GM19023 (cell line): ENCODE measurements around the gene MUC4.
"Not testable (repeated sequence)": the region's sequence is repeated elsewhere in the genome, so short reads cannot be mapped to it uniquely, and the experiment has no call there.

Experiments
- ATAC-seq: cut with Tn5 transposase; IDR thresholded peaks from one replicate; pipeline ENCODE4 v1.9.1; 2021; ENCODE audit warnings: mild to moderate bottlenecking, moderate library complexity; ENCODE audit not compliant: unreplicated experiment

The MUC4 gene

DNA sequence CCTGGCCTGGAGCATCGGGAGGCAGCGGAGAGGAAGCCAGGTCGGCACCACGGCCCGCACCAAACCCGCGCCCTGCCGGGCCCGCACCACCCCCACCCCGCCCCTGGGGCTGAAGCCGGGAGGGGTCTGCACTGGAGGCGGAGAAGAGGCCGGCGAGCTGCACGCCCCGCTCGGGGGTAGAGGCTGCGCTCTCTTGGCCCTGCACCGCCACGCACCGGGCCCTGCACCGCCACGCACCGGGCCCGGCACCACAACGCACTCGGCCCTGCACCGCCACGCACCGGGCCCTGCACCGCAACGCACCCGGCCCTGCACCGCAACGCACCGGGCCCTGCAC lies 49.5 kb downstream of the MUC4 start:
- ATAC-seq, result no peak

DNA sequence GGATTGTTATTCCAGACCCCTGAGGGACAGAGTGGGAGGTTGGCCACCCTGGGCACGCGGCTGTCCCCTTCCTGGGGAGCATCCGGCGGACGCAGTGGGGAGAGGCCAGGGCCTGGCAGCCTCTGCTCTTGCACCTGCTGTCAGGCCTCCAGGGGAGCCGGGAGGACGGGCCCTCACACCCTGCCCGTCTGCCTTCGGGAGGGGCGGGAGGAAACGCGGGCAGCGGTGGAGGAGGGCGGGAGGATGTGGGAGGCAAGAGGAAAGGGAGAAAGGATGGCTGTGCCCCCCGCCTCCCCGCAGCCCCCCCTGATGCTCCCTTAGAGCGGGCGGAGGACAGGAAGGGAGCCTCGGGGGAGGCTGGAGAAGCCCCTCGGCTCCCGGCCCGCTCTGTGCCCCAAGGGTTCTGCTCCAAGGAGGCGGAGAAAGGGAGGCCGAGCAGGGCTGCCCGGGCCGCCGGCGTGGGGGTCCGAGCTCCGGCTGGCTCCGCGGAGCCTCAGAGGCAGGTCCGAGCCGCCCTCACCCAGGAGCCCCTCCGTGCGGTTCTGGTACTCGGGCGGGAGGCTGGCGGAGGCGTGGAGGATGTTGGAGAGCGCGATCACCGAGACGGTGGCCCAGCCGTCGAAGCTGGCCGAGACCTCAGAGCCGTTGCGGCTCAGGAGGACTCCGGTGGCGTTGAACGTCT lies 50.0 kb downstream of the MUC4 start:
- ATAC-seq, result no peak

DNA sequence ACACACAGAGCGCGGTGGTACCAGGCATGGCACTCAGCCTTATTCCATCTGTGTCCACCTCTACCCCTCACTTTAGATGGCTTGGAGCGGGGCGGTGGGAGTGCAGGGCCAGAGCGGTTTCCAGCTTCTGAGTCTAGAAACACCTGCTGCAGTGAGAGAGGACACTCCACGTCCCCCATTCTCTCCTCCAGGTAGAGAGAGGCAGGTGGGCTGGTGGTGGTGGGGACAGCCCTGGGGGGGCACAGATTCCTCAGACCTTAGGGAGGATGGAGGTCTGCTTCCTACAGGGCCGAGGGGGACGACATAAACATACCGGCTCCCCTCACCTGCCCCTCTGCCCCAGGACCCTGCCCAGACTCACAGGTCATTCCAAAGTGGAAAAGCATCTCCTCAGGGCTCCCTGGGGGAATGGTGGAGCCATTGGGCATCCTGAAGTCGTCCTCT lies 50.6 kb downstream of the MUC4 start:
- ATAC-seq, result no peak

DNA sequence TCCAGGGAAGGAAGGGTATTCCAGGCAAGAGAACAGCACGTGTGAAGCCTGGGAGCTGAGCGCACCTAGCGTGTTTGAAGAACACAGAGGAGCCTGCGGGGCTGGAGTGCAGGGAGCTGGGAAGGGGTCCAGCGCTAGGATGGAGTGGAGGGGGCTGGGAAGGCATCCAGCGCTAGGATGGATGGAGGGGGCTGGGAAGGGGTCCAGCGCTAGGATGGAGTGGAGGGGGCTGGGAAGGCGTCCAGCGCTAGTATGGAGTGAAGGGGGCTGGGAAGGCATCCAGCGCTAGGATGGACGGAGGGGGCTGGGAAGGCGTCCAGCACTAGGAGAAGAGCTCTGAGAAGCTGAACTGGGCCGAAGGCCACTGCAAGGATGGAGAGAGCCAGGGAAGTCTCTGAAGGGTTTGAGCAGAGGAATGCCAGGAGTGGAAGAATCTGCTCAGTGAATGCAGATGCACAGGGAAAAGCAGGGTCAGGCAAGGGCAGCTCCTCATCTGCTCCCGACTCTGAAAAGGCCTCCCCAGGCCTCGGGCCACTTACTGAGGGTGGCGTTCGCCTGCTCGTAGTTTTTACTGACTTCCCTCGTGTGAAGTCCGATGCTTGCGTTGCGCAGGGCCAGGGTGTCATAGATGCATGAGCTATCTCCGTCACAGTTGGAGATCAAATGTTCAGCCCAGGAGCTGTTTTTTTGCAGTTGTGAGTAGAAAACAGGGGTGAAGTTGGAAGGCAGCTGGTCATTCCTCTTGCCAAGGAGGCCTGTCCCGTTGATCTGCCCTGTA lies 51.2 kb downstream of the MUC4 start:
- ATAC-seq, result no peak

DNA sequence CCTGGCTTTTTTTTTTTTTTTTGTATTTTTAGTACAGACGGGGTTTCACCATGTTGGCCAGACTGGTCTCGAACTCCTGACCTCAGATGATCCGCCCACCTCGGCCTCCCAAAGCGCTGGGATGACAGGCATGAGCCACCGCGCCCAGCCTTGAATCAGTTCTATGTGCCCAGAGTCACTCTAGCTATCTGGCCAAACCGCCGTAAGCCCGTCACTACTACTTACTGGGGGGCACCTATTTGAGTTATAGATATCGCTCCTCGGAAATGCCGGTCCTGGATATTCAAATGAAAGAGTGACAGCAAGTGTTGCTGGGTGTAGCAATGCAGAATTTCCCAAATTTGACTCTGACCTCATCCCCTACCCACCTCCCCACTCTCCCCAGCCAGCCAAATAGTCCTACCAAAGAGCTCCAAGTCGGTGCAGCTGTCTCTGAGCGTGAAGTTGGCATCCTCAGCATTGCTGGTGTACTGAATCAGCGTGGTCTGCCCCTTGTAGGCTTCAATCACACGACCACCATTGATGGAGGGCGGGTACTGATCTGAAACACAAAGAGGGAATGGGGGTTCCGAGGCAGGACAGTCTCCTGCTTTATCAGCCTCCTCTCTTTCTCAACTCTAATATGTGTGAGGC lies 52.9 kb downstream of the MUC4 start:
- no peak for ATAC-seq

DNA sequence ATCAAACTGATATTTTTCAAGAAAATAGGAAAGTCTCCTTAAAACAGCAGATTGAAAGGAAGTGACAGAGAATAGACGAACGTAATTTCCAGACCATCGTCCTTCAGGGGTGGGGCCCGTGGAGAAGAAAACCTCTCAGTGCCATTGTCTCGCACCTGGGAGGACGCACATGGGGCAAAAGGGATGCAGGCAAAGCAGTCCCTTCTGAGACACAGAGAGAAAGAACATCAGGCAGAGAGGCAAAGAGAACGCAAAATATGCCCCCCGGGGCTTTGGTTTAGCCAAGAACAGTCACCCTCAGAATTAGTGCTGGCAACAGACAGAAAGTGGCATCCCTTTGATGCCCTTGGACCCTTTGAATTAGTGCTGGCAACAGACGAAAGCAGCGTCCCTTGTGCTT lies 53.9 kb downstream of the MUC4 start:
- no peak for ATAC-seq

DNA sequence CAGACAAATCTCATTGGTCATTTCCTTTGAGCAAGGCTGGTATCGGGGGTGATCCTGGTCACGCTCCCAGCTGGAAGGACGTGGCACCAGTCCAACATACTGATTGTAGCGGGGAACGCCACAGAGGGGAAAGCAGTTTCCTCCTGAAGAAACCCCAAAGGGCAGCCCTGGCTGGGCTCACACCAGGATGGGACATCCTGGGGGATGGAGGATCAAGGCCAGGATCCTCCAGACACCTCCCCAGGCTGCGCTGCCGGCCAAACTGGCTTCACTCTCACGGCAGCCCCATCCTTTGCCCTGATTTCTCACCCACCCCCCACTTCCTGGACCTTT lies 54.3 kb downstream of the MUC4 start:
- no peak for ATAC-seq

DNA sequence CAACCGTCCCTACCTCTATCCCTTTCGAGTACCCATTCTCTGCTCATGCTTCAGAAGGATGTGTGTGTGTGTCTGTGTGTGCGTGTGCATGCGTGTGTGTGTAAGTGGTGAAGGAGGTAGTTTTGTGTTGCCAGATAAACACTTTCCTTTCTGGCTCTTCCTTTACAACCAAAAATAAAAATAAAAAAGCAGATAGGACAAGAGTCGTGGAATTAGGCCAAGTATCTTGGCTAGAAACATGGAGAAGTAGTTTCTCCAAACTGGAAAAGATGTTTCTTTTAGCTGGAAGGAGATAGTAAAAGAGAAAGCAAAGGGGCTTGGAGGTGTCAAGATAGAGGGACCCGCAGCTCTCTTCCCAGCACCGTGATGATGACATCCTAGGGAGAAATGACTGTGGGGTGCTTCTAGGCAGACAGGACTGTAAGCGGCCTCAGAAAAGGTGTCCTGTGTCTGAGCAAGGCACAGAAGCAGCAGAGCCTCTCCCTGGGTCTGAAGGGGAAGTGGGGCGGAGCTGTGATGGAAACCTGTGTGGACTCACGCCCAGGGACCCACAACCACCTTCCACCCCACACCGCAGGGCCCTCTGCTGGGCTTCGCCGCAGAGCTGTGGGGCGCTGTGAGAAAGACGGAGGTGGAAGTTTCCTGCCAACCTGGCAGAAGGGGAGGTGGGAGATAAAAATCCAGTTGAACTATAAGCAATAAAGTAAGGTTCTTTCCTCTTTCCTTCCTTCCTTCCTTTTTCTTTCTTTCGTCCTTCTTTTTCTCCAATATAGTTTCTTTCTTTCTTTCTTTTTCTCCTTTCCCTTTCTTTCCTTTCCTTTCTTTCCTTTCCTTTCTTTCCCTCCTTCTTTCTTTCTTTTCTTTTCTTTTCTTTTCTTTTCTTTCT lies 55.7 kb downstream of the MUC4 start:
- ATAC-seq, result no peak

DNA sequence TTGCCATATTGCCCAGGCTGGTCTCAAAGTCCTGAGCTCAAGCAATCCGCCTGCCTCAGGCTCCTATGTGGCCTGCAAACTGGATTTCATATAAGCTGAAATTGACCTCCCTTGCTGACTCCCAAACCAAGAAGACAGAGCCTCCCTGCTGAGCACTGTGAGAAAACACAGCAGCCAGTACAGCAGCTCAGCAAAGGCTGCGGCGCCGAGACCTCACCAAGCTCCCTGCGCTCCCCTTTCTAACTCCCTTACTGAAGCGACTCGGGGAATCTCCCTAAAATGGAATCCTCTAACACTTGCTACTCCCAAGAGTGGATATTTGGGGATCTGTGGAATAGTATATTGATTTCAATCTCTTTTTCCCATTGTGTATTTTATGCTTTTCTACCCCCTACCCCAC lies 56.3 kb downstream of the MUC4 start:
- ATAC-seq, result no peak

DNA sequence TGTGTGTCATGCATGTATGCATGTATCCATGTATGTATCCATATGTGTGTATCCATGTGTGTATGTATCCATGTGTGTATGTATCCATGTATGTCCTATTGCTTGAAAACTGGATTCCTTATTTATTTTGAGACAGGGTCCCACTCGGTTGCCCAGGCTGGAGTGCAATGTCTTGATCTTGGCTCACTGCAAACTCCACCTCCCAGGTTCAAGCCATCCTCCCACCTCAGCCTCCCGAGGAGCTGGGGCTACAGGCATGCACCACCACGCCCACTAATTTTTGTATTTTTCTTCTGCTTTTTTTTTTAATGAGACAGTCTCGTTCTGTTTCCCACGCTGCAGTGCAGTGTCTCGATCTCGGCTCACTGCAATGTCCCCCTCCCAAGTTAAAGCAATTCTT lies 56.8 kb downstream of the MUC4 start:
- no peak for ATAC-seq

DNA sequence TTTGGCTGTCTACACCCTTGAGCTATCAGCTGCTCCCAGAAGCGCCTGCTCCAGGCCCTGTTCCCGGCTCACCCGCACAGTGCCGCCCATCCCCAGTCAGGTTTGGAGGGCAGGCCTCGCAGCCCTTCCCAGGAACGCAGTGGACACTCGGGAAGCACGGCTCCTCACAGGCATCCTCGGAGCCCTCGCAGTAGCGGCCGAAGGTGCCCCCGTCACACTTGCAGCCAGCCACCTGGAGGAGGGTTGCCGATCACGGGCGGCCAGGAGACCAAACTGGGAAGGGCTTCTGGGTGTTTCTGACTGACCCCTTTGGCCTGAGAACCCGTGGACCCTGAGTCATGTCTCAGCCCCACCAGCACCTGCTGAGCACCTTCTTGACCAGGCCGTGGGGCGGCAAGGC lies 57.6 kb downstream of the MUC4 start:
- ATAC-seq, result no peak

DNA sequence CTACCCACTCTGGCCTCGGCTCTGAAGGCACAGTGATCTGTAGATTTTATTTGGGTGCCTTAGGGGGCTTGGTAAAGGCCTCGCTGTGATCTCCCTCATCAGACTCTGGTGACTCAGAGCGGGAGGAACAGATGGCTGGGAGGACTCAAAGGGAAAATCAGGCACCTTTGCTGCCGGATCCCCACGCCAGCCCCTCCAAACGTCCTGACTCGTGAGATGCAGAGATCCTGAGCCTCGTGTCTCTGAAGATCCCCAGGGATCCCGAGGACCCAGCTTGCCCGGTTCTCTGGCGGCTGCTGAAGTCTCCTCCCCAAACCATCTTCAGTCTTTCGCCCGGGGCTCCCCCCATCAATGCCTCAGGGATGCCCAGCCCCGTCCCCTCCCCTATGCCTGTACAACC lies 58.1 kb downstream of the MUC4 start:
- ATAC-seq, result no peak

DNA sequence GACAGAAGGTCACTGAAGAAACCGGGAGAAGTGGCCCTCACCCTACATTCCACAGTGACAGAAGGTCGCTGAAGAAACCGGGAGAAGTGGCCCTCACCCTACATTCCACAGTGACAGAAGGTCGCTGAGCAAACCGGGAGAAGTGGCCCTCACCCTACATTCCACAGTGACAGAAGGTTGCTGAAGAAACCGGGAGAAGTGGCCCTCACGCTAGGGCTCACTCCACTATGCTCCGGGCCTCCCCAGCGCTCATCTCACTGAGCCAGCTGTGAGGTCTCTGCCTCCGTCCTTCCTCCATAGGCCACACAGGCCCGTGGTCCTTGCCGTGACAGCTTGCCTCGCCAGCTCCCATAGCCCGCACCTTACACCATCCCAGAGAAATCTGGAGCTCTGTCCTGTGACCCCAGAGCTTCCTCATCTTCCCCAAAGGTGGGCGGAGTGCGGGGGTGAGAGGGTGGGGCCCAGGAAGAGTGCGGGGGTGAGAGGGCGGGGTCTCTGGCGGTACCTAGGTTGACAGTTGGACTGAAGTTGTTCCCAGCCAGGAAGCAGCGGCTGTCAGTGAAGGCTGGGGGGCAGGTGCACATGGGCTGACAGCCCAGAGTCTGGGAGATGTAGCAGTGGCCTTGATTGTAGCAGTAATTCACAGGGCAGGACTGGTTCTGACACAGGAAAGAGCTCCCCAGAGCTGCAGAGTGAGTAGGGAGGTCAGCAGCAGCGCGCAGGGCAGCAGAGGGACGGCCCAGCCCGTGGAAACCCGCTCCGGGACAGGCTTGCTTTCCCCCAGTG lies 59.0 kb downstream of the MUC4 start:
- ATAC-seq, result no peak

DNA sequence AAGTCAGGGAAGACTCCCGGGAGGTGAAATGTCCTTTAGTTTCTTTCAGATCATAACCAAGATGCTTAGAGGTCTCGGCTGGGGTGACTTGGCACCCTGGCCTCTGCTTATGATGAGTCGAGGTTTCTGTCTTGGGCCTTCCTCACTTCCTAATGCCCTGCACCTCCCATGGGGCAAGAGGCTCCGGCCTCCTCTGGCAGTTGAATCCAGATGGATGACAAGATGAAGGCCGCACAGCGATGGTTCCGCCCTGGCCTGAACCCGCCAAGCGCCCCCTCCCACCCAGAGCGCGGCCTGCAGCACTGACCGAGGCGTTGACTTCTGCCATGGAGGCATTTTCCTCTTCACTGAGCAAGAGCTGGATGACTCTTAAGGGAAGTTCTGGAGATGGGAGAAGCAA lies 59.7 kb downstream of the MUC4 start:
- ATAC-seq, result no peak

DNA sequence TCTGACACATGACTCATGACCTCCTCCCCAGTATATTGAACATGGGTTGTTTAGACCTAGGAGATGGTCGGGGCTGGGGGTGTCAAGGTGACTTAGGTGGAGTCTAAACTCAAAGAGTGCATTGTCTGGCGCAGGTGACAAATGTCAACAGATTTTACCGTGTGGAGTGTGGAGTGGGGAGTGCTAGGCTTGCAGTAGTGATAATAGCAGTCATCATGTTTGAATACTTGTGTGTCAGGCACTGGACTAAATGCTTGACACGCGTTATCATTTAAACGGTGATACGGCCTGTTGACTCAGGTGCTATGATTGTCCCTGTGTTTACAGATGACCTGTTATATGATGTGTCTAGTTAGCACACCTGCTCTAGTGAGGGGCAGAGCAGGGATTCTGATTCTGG lies 60.2 kb downstream of the MUC4 start:
- ATAC-seq, result no peak

DNA sequence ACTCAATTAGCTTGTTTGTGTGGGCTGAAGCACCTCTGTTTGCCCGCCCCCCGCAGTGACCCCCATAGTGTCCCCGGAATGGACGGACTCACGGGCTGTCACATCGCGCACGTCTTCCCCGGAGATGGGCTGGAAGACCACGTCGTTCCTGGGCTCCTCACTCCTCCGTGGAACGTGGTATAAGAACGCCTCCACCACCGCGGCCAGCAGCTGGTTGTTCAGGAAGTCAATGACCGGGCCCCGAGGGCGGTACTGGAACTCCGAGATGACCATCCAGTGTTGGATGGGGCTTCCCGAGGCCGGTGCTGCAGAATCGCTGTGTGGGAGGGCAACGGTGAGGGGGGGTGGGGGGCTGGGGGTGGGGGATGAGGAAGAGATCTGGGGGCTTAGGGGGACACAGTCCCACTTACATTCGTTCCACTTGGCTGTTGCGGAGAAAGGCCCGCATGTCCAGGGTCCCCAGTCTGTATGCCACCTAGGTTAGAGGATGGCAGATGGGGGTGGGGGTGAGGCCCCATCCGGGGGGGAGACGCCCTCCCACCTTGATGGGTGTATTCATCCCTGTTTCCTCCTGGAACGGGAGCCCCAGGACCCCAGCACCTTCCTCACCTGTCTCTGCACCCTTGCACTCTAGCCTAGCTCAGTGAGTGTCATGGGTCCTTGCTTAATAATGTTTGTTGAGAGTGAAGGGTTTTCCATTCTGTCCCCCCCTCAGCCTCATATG lies 60.8 kb downstream of the MUC4 start:
- no peak for ATAC-seq

DNA sequence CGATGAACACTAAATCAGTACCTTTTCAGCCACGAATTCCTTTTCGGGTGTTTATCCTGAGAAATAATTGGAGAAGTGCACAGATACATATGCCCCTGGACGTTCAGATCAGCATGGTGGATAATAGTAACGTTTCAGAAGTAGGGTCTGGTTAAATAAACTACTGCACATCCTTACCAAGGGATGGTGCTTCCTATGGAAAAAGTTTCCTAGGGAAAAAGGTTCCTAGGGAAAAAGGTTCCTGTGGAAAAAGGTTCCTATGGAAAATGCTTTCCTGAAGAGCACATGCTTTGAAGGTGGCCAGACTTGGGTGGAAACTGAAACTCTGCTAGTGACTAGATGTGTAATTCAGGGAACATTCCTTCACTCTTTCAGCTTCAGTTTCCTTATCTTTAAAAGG lies 62.6 kb downstream of the MUC4 start:
- ATAC-seq, result not testable (repeated sequence)

DNA sequence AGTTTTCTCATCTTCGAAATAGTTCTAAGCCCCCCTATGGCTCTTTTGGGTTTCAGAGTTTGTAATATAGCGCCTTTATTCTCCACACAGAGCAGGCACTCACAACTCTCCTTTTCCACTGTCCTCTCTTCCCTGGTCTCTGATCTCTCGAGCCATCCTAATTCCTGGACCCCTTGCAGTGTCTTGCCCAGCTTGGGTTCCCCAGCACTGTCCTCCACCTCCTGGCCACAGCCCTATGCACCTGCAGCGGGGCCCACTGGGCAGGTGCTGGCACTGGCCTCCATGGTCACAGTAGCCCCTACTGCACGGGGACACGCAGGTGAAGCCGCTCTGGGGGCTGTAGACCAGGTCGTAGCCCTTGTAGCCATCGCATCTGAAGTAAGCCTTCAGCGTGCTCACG lies 63.1 kb downstream of the MUC4 start:
- ATAC-seq, result no peak

DNA sequence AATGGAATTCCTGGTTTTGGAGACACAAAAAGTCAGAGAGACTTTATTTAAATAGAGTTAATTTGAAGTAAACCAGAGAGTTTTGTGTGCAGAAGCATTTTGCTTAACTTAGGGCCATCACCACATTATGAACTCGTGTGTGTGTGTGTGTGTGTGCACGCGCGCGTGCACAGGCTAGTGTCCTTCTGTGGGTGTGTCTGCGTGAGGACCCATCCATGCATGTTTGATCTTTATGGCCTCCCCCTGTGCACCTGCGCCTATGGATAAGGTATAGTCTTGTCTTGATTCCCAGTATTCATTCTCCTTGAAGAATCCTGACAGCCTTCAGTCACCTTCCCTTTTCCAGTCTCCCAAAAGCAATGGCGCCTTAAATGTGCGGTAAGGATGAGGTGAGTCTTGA lies 65.0 kb downstream of the MUC4 start:
- ATAC-seq, result no peak

DNA sequence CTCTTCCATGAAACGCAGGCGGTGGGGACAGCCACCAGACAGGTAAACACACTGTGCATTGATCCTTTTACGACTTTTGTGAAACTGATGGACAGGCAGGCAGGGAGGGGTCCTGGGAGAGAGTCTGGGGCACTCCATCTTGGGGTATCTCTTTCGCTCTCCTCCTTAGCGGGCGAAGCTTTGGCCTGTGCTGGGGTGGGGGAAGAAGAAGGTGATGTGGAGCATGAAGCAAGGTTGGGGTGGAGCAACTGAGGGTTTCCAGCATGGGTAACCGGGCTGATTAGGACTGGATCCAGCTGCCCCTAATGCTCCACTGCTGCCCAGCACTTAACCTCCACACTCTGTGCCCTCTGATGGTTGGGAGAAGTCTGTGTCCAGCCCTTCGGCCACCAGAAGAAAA lies 65.4 kb downstream of the MUC4 start:
- ATAC-seq, result no peak
